Measurements from ENCODE around the gene CCL1.

Gene CCL1

GRCh38 chr17:34368196-34368945, 5.3 kb upstream of the CCL1 start:
- no peak overlapping the region for H3K4me3 ChIP-seq (ENCODE audit: low read depth, low read length)
- no peak for TF ChIP-seq CTCF (IDR thresholded peaks at IDR 0.05; ENCODE audit: borderline replicate concordance, insufficient read depth, low read depth, low read length)

GRCh38 chr17:34367486-34368195, 4.6 kb upstream of the CCL1 start:
- no peak for TF ChIP-seq CTCF (IDR thresholded peaks at IDR 0.05; ENCODE audit: borderline replicate concordance, insufficient read depth, low read depth, low read length)
- H3K4me3 ChIP-seq (ENCODE audit: low read depth, low read length) = no peak overlapping the region

- H3K4me3 ChIP-seq (ENCODE audit: low read depth, low read length) = no peak overlapping the region
- no peak for TF ChIP-seq CTCF (IDR thresholded peaks at IDR 0.05; ENCODE audit: borderline replicate concordance, insufficient read depth, low read depth, low read length)
Measured at GRCh38 chr17:34366529-34367107, 3.6 kb upstream of the CCL1 start.

GRCh38 chr17:34366010-34366409, 3.0 kb upstream of the CCL1 start:
- H3K4me3 ChIP-seq (ENCODE audit: low read depth, low read length) = no peak overlapping the region
- no peak for TF ChIP-seq CTCF (IDR thresholded peaks at IDR 0.05; ENCODE audit: borderline replicate concordance, insufficient read depth, low read depth, low read length)

- H3K4me3 ChIP-seq (ENCODE audit: low read depth, low read length) = no peak overlapping the region
- no peak for TF ChIP-seq CTCF (IDR thresholded peaks at IDR 0.05; ENCODE audit: borderline replicate concordance, insufficient read depth, low read depth, low read length)
Measured at GRCh38 chr17:34365340-34365739, 2.3 kb upstream of the CCL1 start.

GRCh38 chr17:34364751-34365150, 1.7 kb upstream of the CCL1 start:
- H3K4me3 ChIP-seq (ENCODE audit: low read depth, low read length) = no peak overlapping the region
- TF ChIP-seq CTCF (IDR thresholded peaks at IDR 0.05; ENCODE audit: borderline replicate concordance, insufficient read depth, low read depth, low read length) = no peak

Data from GM12875 (cell line).